HEK293 (cell line): ENCODE results near the gene SLC22A17.
A peak's percentile ranks its signal among the peaks of the same experiment; 100 is the strongest.

Source experiments
- CTCF ChIA-PET: fragments of 350-600 bp; formaldehyde crosslinking; extraction: SDS; loops from one replicate; lab custom pipeline; 2021; ENCODE audit warnings: antibody characterized with exemption; lab: Yijun Ruan, JAX
- POLR2A ChIA-PET: fragments of 300-600 bp; formaldehyde crosslinking; extraction: SDS; loops from one replicate; lab custom pipeline; 2020; ENCODE audit warnings: antibody characterized with exemption, inconsistent platforms; lab: Yijun Ruan, JAX
- H3K27ac ChIP-seq: fragments of 200-500 bp; sonication (Bioruptor generic); 2 replicates; pipeline ENCODE4 v1.5.1; 2014; ENCODE audit warnings: low read depth, low read length, control low read depth, inconsistent platforms; ENCODE audit errors: extremely low read depth
- H3K36me3 ChIP-seq, 2 experiments: fragments of 200-500 bp in 1 of 2; sonication (Bioruptor generic) in 1 of 2; 1 replicate in 1 of 2; 2 replicates in 1 of 2; pipeline ENCODE4 v1.5.1; 2014 to 2017; ENCODE audit warnings: inconsistent platforms in 2 of 2, low read length in 2 of 2; ENCODE audit not compliant: control insufficient read depth in 2 of 2, insufficient read depth in 1 of 2
- H3K4me1 ChIP-seq: fragments of 200-500 bp; sonication (Bioruptor generic); 2 replicates; pipeline ENCODE4 v1.5.1; 2014; ENCODE audit warnings: mild to moderate bottlenecking, low read length, inconsistent platforms; ENCODE audit not compliant: control insufficient read depth, insufficient read depth
- H3K4me3 ChIP-seq: 2 replicates; pipeline ENCODE4 v1.5.1; 2011; ENCODE audit warnings: low read depth, mild to moderate bottlenecking, control low read depth, low read length, moderate library complexity
- H3K9me3 ChIP-seq: fragments of 200-500 bp; sonication (Bioruptor generic); 2 replicates; pipeline ENCODE4 v1.5.1; 2014; ENCODE audit warnings: low read depth, low read length, inconsistent platforms; ENCODE audit not compliant: control insufficient read depth, insufficient read depth
- CTCF ChIP-seq: fragments of 450-650 bp; formaldehyde crosslinking; IDR thresholded peaks from 2 replicates; pipeline ENCODE4 v1.5.1; 2016; ENCODE audit warnings: missing biosample characterization, missing genetic modification characterization
- SETDB1 ChIP-seq: IDR thresholded peaks from one replicate; pipeline ENCODE4 v1.6.1; 2017; ENCODE audit warnings: mild to moderate bottlenecking, low read length, moderate library complexity, mixed read lengths; ENCODE audit not compliant: insufficient read length
- YY2 ChIP-seq: fragments of 450-650 bp; formaldehyde crosslinking; IDR thresholded peaks from 2 replicates; pipeline ENCODE4 v1.5.1; 2016; ENCODE audit warnings: missing biosample characterization, missing genetic modification characterization
- ZFHX2 ChIP-seq: fragments of 450-650 bp; formaldehyde crosslinking; conservative IDR thresholded peaks from 2 replicates; pipeline ENCODE4 v1.5.1; 2016; ENCODE audit warnings: missing biosample characterization, missing genetic modification characterization
- ZFP37 ChIP-seq: fragments of 450-650 bp; formaldehyde crosslinking; IDR thresholded peaks from 2 replicates; pipeline ENCODE4 v1.5.1; 2016; ENCODE audit warnings: missing biosample characterization, missing genetic modification characterization
- ZNF16 ChIP-seq: fragments of 450-650 bp; formaldehyde crosslinking; IDR thresholded peaks from 2 replicates; pipeline ENCODE4 v1.5.1; 2016; ENCODE audit warnings: low read depth, missing biosample characterization, missing genetic modification characterization
- ZNF302 ChIP-seq: fragments of 450-650 bp; formaldehyde crosslinking; IDR thresholded peaks from 2 replicates; pipeline ENCODE4 v1.5.1; 2016; ENCODE audit warnings: missing biosample characterization, missing genetic modification characterization, low read depth
- ZNF324 ChIP-seq: fragments of 450-650 bp; formaldehyde crosslinking; IDR thresholded peaks from 2 replicates; pipeline ENCODE4 v1.5.1; 2016; ENCODE audit warnings: missing biosample characterization, missing genetic modification characterization
- ZNF394 ChIP-seq: fragments of 450-650 bp; formaldehyde crosslinking; IDR thresholded peaks from 2 replicates; pipeline ENCODE4 v1.5.1; 2016; ENCODE audit warnings: missing biosample characterization, missing genetic modification characterization, mild to moderate bottlenecking, moderate library complexity, borderline replicate concordance
- ZNF510 ChIP-seq: fragments of 450-650 bp; formaldehyde crosslinking; IDR thresholded peaks from 2 replicates; pipeline ENCODE4 v1.5.1; 2018; ENCODE audit warnings: mild to moderate bottlenecking, missing genetic modification characterization, missing biosample characterization; ENCODE audit not compliant: insufficient replicate concordance
- ZNF585B ChIP-seq: fragments of 450-650 bp; formaldehyde crosslinking; IDR thresholded peaks from 2 replicates; pipeline ENCODE4 v1.5.1; 2016; ENCODE audit warnings: missing biosample characterization, missing genetic modification characterization
- ZNF776 ChIP-seq: fragments of 450-650 bp; formaldehyde crosslinking; IDR thresholded peaks from 2 replicates; pipeline ENCODE4 v1.5.0; 2017; ENCODE audit warnings: missing biosample characterization, missing genetic modification characterization, borderline replicate concordance
- ZNF792 ChIP-seq: fragments of 450-650 bp; formaldehyde crosslinking; IDR thresholded peaks from 2 replicates; pipeline ENCODE4 v1.5.1; 2016; ENCODE audit warnings: missing biosample characterization, missing genetic modification characterization
- TF ChIP-seq, protein P1 (sequence below): fragments of 450-650 bp; formaldehyde crosslinking; IDR thresholded peaks from 2 replicates; pipeline ENCODE4 v1.5.1; 2016; ENCODE audit warnings: missing biosample characterization, missing genetic modification characterization

SLC22A17 gene

GRCh38 chr14:23319746-23320583 is 32.7 kb downstream of the SLC22A17 start (continued):
- TF ChIP-seq, protein P1, sequence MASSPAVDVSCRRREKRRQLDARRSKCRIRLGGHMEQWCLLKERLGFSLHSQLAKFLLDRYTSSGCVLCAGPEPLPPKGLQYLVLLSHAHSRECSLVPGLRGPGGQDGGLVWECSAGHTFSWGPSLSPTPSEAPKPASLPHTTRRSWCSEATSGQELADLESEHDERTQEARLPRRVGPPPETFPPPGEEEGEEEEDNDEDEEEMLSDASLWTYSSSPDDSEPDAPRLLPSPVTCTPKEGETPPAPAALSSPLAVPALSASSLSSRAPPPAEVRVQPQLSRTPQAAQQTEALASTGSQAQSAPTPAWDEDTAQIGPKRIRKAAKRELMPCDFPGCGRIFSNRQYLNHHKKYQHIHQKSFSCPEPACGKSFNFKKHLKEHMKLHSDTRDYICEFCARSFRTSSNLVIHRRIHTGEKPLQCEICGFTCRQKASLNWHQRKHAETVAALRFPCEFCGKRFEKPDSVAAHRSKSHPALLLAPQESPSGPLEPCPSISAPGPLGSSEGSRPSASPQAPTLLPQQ (tag by site-specific recombination): no peak
- TF ChIP-seq YY2 (tag by site-specific recombination): no peak
- TF ChIP-seq SETDB1: no peak
- TF ChIP-seq ZNF510: no peak
- no peak for TF ChIP-seq ZNF16 (tag by site-specific recombination)
- TF ChIP-seq CTCF (tag by site-specific recombination): no peak
- 0 out of 2 replicates have a peak, but pooled peaks have one; percentile 11 for TF ChIP-seq ZNF324 (tag by site-specific recombination)
- no peak for TF ChIP-seq ZFHX2 (tag by site-specific recombination)
- TF ChIP-seq ZFP37 (tag by site-specific recombination): no peak
- TF ChIP-seq ZNF776 (tag by site-specific recombination): no peak
- no peak for TF ChIP-seq ZNF302 (tag by site-specific recombination)
- TF ChIP-seq, all 188 proteins: peak for 4

- ChIA-PET CTCF (interaction anchor here (0.7 kb wide), 1 partner anchor 8 kb away, joined by 3 read pairs; no protein-coding TSS in a partner anchor), POLR2A (interaction anchor here (7.9 kb wide), 1 partner anchor 12 kb away, joined by 170 read pairs; the partner anchor contains the start of genes BCL2L2 and PPP1R3E)
- TF ChIP-seq, protein P1 (tag by site-specific recombination): no peak
- TF ChIP-seq ZNF394 (tag by site-specific recombination) (no peak), ZNF792 (tag by site-specific recombination) (no peak)
- Histone ChIP-seq H3K27ac (no peak overlapping the region), H3K36me3 (peaks cover 14 to 20% of the 10 kb centered on the region in 2 experiments), H3K4me3 (no peak overlapping the region), H3K9me3 (no peaks in the 10 kb centered on the region), H3K4me1 (peaks cover 7% of the 10 kb centered on the region; the same call in 1 of the 2 replicates)
These were observed 36.4 kb downstream of the SLC22A17 start for GRCh38 chr14:23316300-23316699.

DNA sequence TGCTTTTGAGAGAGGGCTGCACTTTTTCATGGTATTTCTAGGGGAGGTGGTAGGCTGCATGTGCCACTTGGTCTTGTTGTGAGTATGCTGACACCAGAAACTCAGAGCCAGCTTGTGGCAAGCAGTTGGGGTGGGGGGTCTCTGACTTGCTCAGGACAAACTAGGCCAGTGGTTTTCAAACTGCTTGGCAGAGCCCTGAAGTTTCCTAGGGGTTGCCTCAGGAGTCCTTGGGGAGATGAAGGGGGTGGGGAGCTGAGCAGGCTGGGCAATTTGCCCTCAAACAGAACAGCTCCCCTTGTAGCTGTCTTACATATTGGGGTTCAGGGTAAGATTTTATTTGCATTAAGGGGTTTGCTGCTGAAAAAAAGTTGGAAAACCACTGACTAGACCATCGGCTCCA is 42.1 kb downstream of the SLC22A17 start:
- H3K4me3 ChIP-seq: no peak overlapping the region
- H3K9me3 ChIP-seq: no peaks in the 10 kb centered on the region
- POLR2A ChIA-PET: interaction anchor here (1.7 to 3.2 kb wide), 2 partner anchors 8 to 11 kb away, joined by 5 to 19 read pairs; partner anchors contain the start of genes PABPN1 and PPP1R3E
- CTCF ChIA-PET: no interaction called here
- H3K4me1 ChIP-seq: peaks cover 6% of the 10 kb centered on the region; the same call in 1 of the 2 replicates
- no peak for TF ChIP-seq ZNF585B (tag by site-specific recombination)
- TF ChIP-seq, all 188 proteins: peak for 0
- Histone ChIP-seq H3K36me3 (peaks cover 16 to 52% of the 10 kb centered on the region in 2 experiments), H3K27ac (no peak overlapping the region)
